HG03135 (cell line): ENCODE measurements around the gene CD9.

Source experiments
- ATAC-seq: cut with Tn5 transposase; IDR thresholded peaks from one replicate; pipeline ENCODE4 v1.9.1; 2021; ENCODE audit warnings: mild to moderate bottlenecking, moderate library complexity; ENCODE audit not compliant: unreplicated experiment

CD9 gene

GRCh38 chr12:6273205-6273540 lies 73.0 kb downstream of the CD9 start:
- ATAC-seq, result no peak

GRCh38 chr12:6273541-6274230 lies 73.5 kb downstream of the CD9 start:
- no peak for ATAC-seq

GRCh38 chr12:6274231-6275221 lies 74.3 kb downstream of the CD9 start:
- ATAC-seq, result no peak

- no peak for ATAC-seq
These were observed 76.0 kb downstream of the CD9 start for GRCh38 chr12:6275928-6276887.

GRCh38 chr12:6276956-6277620 lies 76.9 kb downstream of the CD9 start:
- ATAC-seq, result no peak

GRCh38 chr12:6277982-6278438 lies 77.8 kb downstream of the CD9 start:
- peak; percentile 14 for ATAC-seq

- peak; percentile 66 for ATAC-seq
These were observed 78.4 kb downstream of the CD9 start for GRCh38 chr12:6278439-6279255.

- no peak for ATAC-seq
These were observed 79.0 kb downstream of the CD9 start for GRCh38 chr12:6279256-6279628.

- no peak for ATAC-seq
These were observed 79.4 kb downstream of the CD9 start for GRCh38 chr12:6279631-6280030.

GRCh38 chr12:6280053-6280469 lies 79.9 kb downstream of the CD9 start:
- ATAC-seq, result no peak

GRCh38 chr12:6280672-6281071 lies 80.5 kb downstream of the CD9 start:
- ATAC-seq, result no peak

GRCh38 chr12:6281081-6281809 lies 81.0 kb downstream of the CD9 start:
- ATAC-seq, result no peak

GRCh38 chr12:6282453-6282840 lies 82.2 kb downstream of the CD9 start:
- ATAC-seq, result no peak

GRCh38 chr12:6284273-6284672 lies 84.1 kb downstream of the CD9 start:
- ATAC-seq, result no peak

GRCh38 chr12:6285063-6285477 lies 84.9 kb downstream of the CD9 start:
- ATAC-seq, result no peak

- no peak for ATAC-seq
These were observed 85.5 kb downstream of the CD9 start for GRCh38 chr12:6285532-6286306.
